Measurements from ENCODE around the gene GAS2L3.

DNA sequence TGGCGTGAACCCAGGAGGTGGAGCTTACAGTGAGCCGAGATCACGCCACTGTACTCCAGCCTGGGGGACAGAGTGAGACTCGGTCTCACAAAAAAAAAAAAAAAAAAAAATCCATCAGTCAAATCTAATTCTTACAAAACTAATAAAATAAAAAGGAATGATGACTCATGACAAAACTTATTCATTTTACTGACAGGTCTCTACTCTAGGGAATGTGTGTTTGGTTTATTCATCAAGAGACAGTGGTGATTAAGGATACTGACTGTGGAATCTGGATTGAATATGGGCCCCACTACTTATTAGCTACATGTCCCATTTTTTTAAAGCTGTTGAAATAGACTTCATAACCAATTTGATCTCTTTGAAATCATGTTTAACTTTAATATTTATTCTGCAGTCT is 29.3 kb upstream of the GAS2L3 start:
- TF ChIP-seq, protein P1, sequence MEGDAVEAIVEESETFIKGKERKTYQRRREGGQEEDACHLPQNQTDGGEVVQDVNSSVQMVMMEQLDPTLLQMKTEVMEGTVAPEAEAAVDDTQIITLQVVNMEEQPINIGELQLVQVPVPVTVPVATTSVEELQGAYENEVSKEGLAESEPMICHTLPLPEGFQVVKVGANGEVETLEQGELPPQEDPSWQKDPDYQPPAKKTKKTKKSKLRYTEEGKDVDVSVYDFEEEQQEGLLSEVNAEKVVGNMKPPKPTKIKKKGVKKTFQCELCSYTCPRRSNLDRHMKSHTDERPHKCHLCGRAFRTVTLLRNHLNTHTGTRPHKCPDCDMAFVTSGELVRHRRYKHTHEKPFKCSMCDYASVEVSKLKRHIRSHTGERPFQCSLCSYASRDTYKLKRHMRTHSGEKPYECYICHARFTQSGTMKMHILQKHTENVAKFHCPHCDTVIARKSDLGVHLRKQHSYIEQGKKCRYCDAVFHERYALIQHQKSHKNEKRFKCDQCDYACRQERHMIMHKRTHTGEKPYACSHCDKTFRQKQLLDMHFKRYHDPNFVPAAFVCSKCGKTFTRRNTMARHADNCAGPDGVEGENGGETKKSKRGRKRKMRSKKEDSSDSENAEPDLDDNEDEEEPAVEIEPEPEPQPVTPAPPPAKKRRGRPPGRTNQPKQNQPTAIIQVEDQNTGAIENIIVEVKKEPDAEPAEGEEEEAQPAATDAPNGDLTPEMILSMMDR (IDR thresholded peaks at IDR 0.05): no peak
- no peak for TF ChIP-seq POLR2A (IDR thresholded peaks at IDR 0.05)

All from uterus (tissue), 2 donors.